GM19035 (cell line): Measurements from ENCODE around the gene JUP.

ENCODE experiments used
- ATAC-seq: cut with Tn5 transposase; IDR thresholded peaks from one replicate; pipeline ENCODE4 v1.9.1; 2021; ENCODE audit not compliant: unreplicated experiment

JUP gene

GRCh38 chr17:41810659-41811548 lies 24.4 kb upstream of the JUP start:
- ATAC-seq = peak; percentile 12

- no peak for ATAC-seq
Observed at GRCh38 chr17:41806685-41807445, 20.4 kb upstream of the JUP start.

- ATAC-seq = no peak
Observed at GRCh38 chr17:41803049-41804020, 16.8 kb upstream of the JUP start.

- no peak for ATAC-seq
Observed at GRCh38 chr17:41801374-41802271, 15.1 kb upstream of the JUP start.

GRCh38 chr17:41800601-41801373 lies 14.3 kb upstream of the JUP start:
- ATAC-seq = no peak

GRCh38 chr17:41799366-41799765 lies 12.9 kb upstream of the JUP start:
- ATAC-seq = no peak

GRCh38 chr17:41797377-41797776 lies 10.9 kb upstream of the JUP start:
- no peak for ATAC-seq

- ATAC-seq = no peak
Observed at GRCh38 chr17:41796121-41796895, 9.8 kb upstream of the JUP start.

- ATAC-seq = no peak
Observed at GRCh38 chr17:41794540-41794975, 8.0 kb upstream of the JUP start.

- no peak for ATAC-seq
Observed at GRCh38 chr17:41793784-41794539, 7.5 kb upstream of the JUP start.

- ATAC-seq = no peak
Observed at GRCh38 chr17:41792845-41793783, 6.6 kb upstream of the JUP start.

- ATAC-seq = no peak
Observed at GRCh38 chr17:41787021-41787418, 509 bp upstream of the JUP start.

- ATAC-seq = no peak
Observed at GRCh38 chr17:41785859-41786226, 668 bp downstream of the JUP start.

- no peak for ATAC-seq
Observed at GRCh38 chr17:41785091-41785858, 1.2 kb downstream of the JUP start.

- no peak for ATAC-seq
Observed at GRCh38 chr17:41784207-41784744, 2.2 kb downstream of the JUP start.

- ATAC-seq = no peak
Observed at GRCh38 chr17:41782142-41782541, 4.4 kb downstream of the JUP start.
